Hepatocyte (in vitro differentiated cells): Measurements from ENCODE around the gene CEP120.

ENCODE experiments used
- EZH2 ChIP-seq: fragments of 200-600 bp; sonication (generic); IDR thresholded peaks from 2 replicates; pipeline ENCODE4 v1.6.1; 2016; ENCODE audit warnings: antibody characterized with exemption, mild to moderate bottlenecking, borderline replicate concordance
- EZH2phosphoT487 ChIP-seq: fragments of 200-600 bp; sonication (generic); IDR thresholded peaks from one replicate; pipeline ENCODE4 v1.6.1; 2018; ENCODE audit warnings: antibody characterized with exemption, mild to moderate bottlenecking, low read depth, moderate library complexity; ENCODE audit not compliant: unreplicated experiment, severe bottlenecking
- TF ChIP-seq, protein P1 (sequence below): fragments of 200-600 bp; sonication (generic); IDR thresholded peaks from 2 replicates; pipeline ENCODE4 v1.5.1; 2016; ENCODE audit warnings: antibody characterized with exemption, mild to moderate bottlenecking; ENCODE audit not compliant: poor library complexity

DNA sequence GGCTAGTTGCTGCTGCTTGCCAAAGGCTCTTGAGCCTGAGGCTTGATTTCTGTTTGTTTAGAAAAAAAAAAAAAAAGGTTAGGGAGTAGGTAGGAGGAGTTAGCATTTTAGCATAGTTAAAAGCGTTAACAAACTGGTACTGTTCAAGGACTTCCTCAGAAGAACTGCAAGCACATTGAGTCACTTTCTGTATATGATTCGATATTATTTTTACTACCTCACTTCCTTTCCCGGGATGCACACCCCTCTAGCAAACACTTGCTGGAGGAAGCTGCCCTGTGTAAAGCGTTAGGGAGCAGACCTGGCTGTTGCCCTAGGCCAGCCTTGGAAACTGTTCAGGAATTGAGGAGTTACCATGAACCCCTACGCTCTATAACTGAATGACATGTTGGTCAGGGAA lies 15.7 kb upstream of the CEP120 start:
- TF ChIP-seq, protein P1, sequence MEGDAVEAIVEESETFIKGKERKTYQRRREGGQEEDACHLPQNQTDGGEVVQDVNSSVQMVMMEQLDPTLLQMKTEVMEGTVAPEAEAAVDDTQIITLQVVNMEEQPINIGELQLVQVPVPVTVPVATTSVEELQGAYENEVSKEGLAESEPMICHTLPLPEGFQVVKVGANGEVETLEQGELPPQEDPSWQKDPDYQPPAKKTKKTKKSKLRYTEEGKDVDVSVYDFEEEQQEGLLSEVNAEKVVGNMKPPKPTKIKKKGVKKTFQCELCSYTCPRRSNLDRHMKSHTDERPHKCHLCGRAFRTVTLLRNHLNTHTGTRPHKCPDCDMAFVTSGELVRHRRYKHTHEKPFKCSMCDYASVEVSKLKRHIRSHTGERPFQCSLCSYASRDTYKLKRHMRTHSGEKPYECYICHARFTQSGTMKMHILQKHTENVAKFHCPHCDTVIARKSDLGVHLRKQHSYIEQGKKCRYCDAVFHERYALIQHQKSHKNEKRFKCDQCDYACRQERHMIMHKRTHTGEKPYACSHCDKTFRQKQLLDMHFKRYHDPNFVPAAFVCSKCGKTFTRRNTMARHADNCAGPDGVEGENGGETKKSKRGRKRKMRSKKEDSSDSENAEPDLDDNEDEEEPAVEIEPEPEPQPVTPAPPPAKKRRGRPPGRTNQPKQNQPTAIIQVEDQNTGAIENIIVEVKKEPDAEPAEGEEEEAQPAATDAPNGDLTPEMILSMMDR, result no peak
- TF ChIP-seq EZH2phosphoT487 (no peak), EZH2 (no peak)
